K562 (cell line): ENCODE results near the gene PRR35. TPM values are rescaled to one million over a fixed set of nuclear protein-coding genes. Genes with fewer than 3 reads are reported as not detected.
A peak's percentile ranks its signal among the peaks of the same experiment; 100 is the strongest.

Experiments used
- CAMTA2 ChIP-seq: fragments of 250-450 bp; sonication (Bioruptor Pico); conservative IDR thresholded peaks from 2 replicates; pipeline ENCODE4 v1.5.1; 2022
- FOXP1 ChIP-seq: sonication (generic); formaldehyde crosslinking; IDR thresholded peaks from 2 replicates; pipeline ENCODE4 v1.8.0; 2022; ENCODE audit warnings: mild to moderate bottlenecking, missing genetic modification reagents
- HCFC1 ChIP-seq: IDR thresholded peaks from 2 replicates; pipeline ENCODE4 v1.6.1; 2012; ENCODE audit warnings: low read depth, low read length, improper control_type of control experiment
- LCOR ChIP-seq: sonication (generic); formaldehyde crosslinking; IDR thresholded peaks from 2 replicates; pipeline ENCODE4 v1.8.0; 2022; ENCODE audit warnings: mild to moderate bottlenecking, missing genetic modification reagents
- MIER1 ChIP-seq: fragments of 450-650 bp; IDR thresholded peaks from 2 replicates; pipeline ENCODE4 v1.6.1; 2016; ENCODE audit warnings: antibody characterized with exemption, mild to moderate bottlenecking, low read depth
- NFE2L1 ChIP-seq: fragments of 450-650 bp; IDR thresholded peaks from 2 replicates; pipeline ENCODE4 v1.6.1; 2016; ENCODE audit warnings: missing genetic modification characterization, low read depth, mild to moderate bottlenecking, missing compliant biosample characterization, moderate library complexity, borderline replicate concordance
- POLR3G ChIP-seq: IDR thresholded peaks from 2 replicates; pipeline ENCODE4 v1.6.1; 2011; ENCODE audit not compliant: insufficient read length, insufficient replicate concordance; ENCODE audit errors: extremely low read depth
- POU5F1 ChIP-seq: fragments of 150-350 bp; IDR thresholded peaks from 2 replicates; pipeline ENCODE4 v1.6.1; 2014; ENCODE audit warnings: borderline replicate concordance, low read length, low read depth, mild to moderate bottlenecking; ENCODE audit not compliant: partially characterized antibody
- PRMT5 ChIP-seq: sonication (generic); formaldehyde crosslinking; IDR thresholded peaks from 2 replicates; pipeline ENCODE4 v1.5.0; 2020; ENCODE audit warnings: missing genetic modification reagents
- RUNX1 ChIP-seq: sonication (generic); IDR thresholded peaks from 2 replicates; pipeline ENCODE4 v1.6.1; 2016; ENCODE audit warnings: antibody characterized with exemption, low read depth
- SMAD2 ChIP-seq: fragments of 150-350 bp; IDR thresholded peaks from 2 replicates; pipeline ENCODE4 v1.6.1; 2014; ENCODE audit warnings: low read depth, mild to moderate bottlenecking, low read length
- STAG1 ChIP-seq: sonication (generic); formaldehyde crosslinking; IDR thresholded peaks from 2 replicates; pipeline ENCODE4 v1.5.0; 2020; ENCODE audit warnings: missing genetic modification reagents, borderline replicate concordance
- polyA plus RNA-seq, 8 experiments: library from polyadenylated mRNA; depleted of rRNA in 4 of 8; stranded (reverse) in 5 of 8; unstranded in 3 of 8; fragments of >200 nt; fragmentation: Nextera tagmentation in 2 of 8; fragmentation: Illumina TruSeq in 1 of 8; extraction: Ambion mirVana in 2 of 8; extraction: Trizol in 1 of 8; gene quantifications; 2 replicates each; pipeline versions ENCODE4 v1.2.1 to v1.2.3, GENCODE V29; 2011 to 2014; ENCODE audit warnings: inconsistent platforms in 1 of 8, missing spikeins in 1 of 8
- total RNA-seq, 7 experiments: library from RNA; depleted of rRNA in 6 of 7; stranded (reverse); fragments of >200 nt in 6 of 7; fragmentation: Illumina TruSeq in 2 of 7; extraction: Trizol in 2 of 7; gene quantifications; 2 replicates each; pipeline versions ENCODE4 v1.2.1 to v1.2.3, GENCODE V29; 2011 to 2021; ENCODE audit warnings: low replicate concordance in 1 of 7
- TF ChIP-seq, protein P1 (sequence below): fragments of 450-650 bp; IDR thresholded peaks from 2 replicates; pipeline ENCODE4 v1.7.1; 2018; ENCODE audit warnings: mild to moderate bottlenecking, low read depth; ENCODE audit not compliant: partially characterized antibody
- TF ChIP-seq, protein P2 (sequence below): fragments of 250-450 bp; sonication (Bioruptor Pico); IDR thresholded peaks from 2 replicates; pipeline ENCODE4 v1.5.0; 2021
- TF ChIP-seq, protein P3 (sequence below), 2 experiments: fragments of 200-800 bp in 1 of 2; sonication (Bioruptor generic) in 1 of 2; sonication (generic) in 1 of 2; formaldehyde crosslinking in 1 of 2; IDR thresholded peaks in 1 of 2; conservative IDR thresholded peaks in 1 of 2; 2 replicates each; pipeline versions ENCODE4 v1.5.0 to v1.6.1; 2016 to 2020; ENCODE audit warnings: missing compliant biosample characterization in 1 of 2, missing genetic modification characterization in 1 of 2, missing genetic modification reagents in 1 of 2
- TF ChIP-seq, protein P4 (sequence below): fragments of 450-650 bp; conservative IDR thresholded peaks from 2 replicates; pipeline ENCODE4 v1.6.1; 2016; ENCODE audit warnings: missing genetic modification characterization, low read depth, mild to moderate bottlenecking, control low read depth, missing compliant biosample characterization
- TF ChIP-seq, protein P5 (sequence below), 2 experiments: IDR thresholded peaks; 2 replicates each; pipeline ENCODE4 v1.6.1; 2011; ENCODE audit warnings: borderline replicate concordance in 1 of 2, control low read depth in 1 of 2, low read depth in 1 of 2, low read length in 1 of 2, mild to moderate bottlenecking in 1 of 2, mixed read lengths in 1 of 2, moderate library complexity in 1 of 2; ENCODE audit not compliant: insufficient read depth in 1 of 2, insufficient read length in 1 of 2, poor library complexity in 1 of 2, severe bottlenecking in 1 of 2; ENCODE audit errors: extremely low read depth in 1 of 2

PRR35 gene
- total and polyA plus RNA-seq, 9 of the 15 experiments (the other 6 are each of a cell fraction or from before 2014, with no cell fraction given) = 0.17 to 0.45 (median 0.21) TPM; not detected in 5

DNA sequence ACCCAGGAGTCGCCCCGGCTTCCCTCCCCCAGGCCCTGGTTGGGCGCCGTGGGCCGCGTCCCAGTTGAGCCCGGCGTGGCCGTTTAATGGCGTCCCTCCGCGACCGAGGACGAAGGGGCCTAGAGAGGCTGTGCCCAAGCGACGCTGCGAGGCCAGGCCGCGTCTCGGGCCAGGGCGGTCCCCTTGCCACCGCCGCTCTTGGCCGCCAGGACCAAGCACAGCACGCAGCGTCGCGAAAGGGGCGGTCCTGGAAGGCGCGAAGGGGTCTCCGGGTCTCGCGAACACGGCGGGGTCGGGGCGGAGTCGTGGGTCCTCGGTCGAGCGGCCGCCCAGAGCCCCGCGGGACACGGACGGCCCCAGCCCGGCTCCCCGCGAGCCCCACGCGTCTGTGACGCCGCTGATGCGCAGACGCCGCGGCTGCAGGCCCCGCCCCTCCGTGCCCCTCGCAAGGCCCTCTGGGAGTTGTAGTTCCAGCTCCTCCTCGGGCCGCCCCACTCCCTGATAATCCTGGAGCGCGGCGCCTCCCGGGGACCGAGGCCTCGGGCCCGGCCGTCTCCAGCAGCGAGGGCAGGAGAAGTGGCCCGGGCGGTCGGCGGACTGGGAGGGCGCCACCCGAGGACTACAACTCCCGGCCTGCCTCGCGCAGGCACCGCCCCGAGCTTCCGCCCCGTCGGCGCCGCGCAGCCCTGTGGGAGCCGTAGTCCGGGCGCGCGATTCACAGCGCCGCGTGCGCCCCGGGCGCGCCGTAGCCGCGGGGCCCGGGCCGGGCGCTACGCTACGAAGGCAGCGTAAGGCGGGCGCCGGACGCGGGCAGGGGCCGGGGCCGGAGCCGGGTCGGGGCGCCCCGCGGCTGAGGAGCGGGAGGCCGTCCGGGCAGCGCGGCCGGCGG lies 32.9 kb upstream of the PRR35 start, which contains the start of gene CAPN15 (continued):
- TF ChIP-seq, protein P1, sequence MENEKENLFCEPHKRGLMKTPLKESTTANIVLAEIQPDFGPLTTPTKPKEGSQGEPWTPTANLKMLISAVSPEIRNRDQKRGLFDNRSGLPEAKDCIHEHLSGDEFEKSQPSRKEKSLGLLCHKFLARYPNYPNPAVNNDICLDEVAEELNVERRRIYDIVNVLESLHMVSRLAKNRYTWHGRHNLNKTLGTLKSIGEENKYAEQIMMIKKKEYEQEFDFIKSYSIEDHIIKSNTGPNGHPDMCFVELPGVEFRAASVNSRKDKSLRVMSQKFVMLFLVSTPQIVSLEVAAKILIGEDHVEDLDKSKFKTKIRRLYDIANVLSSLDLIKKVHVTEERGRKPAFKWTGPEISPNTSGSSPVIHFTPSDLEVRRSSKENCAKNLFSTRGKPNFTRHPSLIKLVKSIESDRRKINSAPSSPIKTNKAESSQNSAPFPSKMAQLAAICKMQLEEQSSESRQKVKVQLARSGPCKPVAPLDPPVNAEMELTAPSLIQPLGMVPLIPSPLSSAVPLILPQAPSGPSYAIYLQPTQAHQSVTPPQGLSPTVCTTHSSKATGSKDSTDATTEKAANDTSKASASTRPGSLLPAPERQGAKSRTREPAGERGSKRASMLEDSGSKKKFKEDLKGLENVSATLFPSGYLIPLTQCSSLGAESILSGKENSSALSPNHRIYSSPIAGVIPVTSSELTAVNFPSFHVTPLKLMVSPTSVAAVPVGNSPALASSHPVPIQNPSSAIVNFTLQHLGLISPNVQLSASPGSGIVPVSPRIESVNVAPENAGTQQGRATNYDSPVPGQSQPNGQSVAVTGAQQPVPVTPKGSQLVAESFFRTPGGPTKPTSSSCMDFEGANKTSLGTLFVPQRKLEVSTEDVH = no peak
- TF ChIP-seq, protein P2, sequence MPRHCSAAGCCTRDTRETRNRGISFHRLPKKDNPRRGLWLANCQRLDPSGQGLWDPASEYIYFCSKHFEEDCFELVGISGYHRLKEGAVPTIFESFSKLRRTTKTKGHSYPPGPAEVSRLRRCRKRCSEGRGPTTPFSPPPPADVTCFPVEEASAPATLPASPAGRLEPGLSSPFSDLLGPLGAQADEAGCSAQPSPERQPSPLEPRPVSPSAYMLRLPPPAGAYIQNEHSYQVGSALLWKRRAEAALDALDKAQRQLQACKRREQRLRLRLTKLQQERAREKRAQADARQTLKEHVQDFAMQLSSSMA (CRISPR knock-in tag) = no peak
- TF ChIP-seq POU5F1 (peak; percentile 40), NFE2L1 (tag) (no peak), STAG1 (CRISPR knock-in tag) (no peak), PRMT5 (no peak), POLR3G (no peak), RUNX1 (no peak), MIER1 (no peak), FOXP1 (CRISPR knock-in tag) (peak; percentile 60; the same call in 1 of the 2 replicates), CAMTA2 (CRISPR knock-in tag) (no peak), HCFC1 (peak; percentile 96), SMAD2 (no peak), LCOR (CRISPR knock-in tag) (no peak)
- TF ChIP-seq, protein P3, sequence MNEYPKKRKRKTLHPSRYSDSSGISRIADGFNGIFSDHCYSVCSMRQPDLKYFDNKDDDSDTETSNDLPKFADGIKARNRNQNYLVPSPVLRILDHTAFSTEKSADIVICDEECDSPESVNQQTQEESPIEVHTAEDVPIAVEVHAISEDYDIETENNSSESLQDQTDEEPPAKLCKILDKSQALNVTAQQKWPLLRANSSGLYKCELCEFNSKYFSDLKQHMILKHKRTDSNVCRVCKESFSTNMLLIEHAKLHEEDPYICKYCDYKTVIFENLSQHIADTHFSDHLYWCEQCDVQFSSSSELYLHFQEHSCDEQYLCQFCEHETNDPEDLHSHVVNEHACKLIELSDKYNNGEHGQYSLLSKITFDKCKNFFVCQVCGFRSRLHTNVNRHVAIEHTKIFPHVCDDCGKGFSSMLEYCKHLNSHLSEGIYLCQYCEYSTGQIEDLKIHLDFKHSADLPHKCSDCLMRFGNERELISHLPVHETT (CRISPR knock-in tag; conservative IDR thresholded peaks at IDR 0.05 in 1 of 2, IDR thresholded peaks at IDR 0.05 in 1 of 2) = peak in 1 of 2 experiments; percentile 92; a peak in 2 of 4 replicates
- TF ChIP-seq, protein P4, sequence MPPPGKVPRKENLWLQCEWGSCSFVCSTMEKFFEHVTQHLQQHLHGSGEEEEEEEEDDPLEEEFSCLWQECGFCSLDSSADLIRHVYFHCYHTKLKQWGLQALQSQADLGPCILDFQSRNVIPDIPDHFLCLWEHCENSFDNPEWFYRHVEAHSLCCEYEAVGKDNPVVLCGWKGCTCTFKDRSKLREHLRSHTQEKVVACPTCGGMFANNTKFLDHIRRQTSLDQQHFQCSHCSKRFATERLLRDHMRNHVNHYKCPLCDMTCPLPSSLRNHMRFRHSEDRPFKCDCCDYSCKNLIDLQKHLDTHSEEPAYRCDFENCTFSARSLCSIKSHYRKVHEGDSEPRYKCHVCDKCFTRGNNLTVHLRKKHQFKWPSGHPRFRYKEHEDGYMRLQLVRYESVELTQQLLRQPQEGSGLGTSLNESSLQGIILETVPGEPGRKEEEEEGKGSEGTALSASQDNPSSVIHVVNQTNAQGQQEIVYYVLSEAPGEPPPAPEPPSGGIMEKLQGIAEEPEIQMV (tag) = no peak
- TF ChIP-seq, protein P5, sequence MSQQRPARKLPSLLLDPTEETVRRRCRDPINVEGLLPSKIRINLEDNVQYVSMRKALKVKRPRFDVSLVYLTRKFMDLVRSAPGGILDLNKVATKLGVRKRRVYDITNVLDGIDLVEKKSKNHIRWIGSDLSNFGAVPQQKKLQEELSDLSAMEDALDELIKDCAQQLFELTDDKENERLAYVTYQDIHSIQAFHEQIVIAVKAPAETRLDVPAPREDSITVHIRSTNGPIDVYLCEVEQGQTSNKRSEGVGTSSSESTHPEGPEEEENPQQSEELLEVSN (IDR thresholded peaks at IDR 0.05; ENCODE audit: borderline replicate concordance in 1 of 2, extremely low read depth in 1 of 2, insufficient read depth in 1 of 2, insufficient read length in 1 of 2, low read depth in 1 of 2, low read length in 1 of 2, poor library complexity in 1 of 2, severe bottlenecking in 1 of 2) = peak in 1 of 2 experiments; percentile 84
